ES-I3 (cell line): ENCODE measurements around the gene PLD5.
"Not testable (repeated sequence)": the region's sequence is repeated elsewhere in the genome, so short reads cannot be mapped to it uniquely, and the experiment has no call there.

Source experiments
- H3K36me3 ChIP-seq: 2 replicates; pipeline ENCODE4 v1.6.1; 2013; ENCODE audit warnings: mild to moderate bottlenecking, low read length, control low read depth, moderate library complexity; ENCODE audit not compliant: insufficient read depth
- H3K4me1 ChIP-seq: 2 replicates; pipeline ENCODE4 v1.6.1; 2013; ENCODE audit warnings: mild to moderate bottlenecking, control low read depth, low read length; ENCODE audit not compliant: insufficient read depth
- H3K9ac ChIP-seq: 2 replicates; pipeline ENCODE4 v1.6.1; 2013; ENCODE audit warnings: low read depth, mild to moderate bottlenecking, low read length, moderate library complexity
- H3K9me3 ChIP-seq: 2 replicates; pipeline ENCODE4 v1.6.1; 2013; ENCODE audit warnings: mild to moderate bottlenecking, low read length, moderate library complexity; ENCODE audit not compliant: control insufficient read depth, insufficient read depth

PLD5 gene

GRCh38 chr1:242240691-242241090 lies 283.8 kb downstream of the PLD5 start:
- Histone ChIP-seq H3K4me1 (peaks cover 4% of the 10 kb centered on the region; the same call in 1 of the 2 replicates), H3K9ac (no peak overlapping the region), H3K9me3 (no peaks in the 10 kb centered on the region), H3K36me3 (no peaks in the 10 kb centered on the region)

- Histone ChIP-seq H3K4me1 (no peaks in the 10 kb centered on the region), H3K36me3 (no peaks in the 10 kb centered on the region), H3K9ac (no peak overlapping the region), H3K9me3 (no peaks in the 10 kb centered on the region)
These were observed 284.4 kb downstream of the PLD5 start for GRCh38 chr1:242240077-242240476.

DNA sequence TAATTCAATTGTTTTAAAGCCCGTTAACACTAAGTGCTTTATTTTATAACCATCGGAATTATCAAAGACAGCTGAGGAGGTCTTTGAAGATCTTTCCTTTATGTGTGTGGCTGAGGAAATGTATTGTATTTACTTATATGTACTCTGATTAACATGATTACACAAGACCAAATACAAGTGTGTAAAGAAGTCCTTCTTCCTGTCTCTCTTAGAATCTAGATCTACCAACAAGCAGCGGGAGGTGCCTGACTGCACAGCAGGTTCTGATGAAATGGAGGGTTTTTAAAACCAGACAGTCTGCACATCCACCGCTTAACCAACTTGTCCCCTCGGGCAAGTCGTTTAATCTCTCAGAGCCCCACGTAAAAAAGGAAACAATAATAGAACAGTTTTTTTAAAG lies 285.1 kb downstream of the PLD5 start:
- Histone ChIP-seq H3K9me3 (no peaks in the 10 kb centered on the region), H3K9ac (no peak overlapping the region), H3K36me3 (no peaks in the 10 kb centered on the region), H3K4me1 (no peaks in the 10 kb centered on the region)

DNA sequence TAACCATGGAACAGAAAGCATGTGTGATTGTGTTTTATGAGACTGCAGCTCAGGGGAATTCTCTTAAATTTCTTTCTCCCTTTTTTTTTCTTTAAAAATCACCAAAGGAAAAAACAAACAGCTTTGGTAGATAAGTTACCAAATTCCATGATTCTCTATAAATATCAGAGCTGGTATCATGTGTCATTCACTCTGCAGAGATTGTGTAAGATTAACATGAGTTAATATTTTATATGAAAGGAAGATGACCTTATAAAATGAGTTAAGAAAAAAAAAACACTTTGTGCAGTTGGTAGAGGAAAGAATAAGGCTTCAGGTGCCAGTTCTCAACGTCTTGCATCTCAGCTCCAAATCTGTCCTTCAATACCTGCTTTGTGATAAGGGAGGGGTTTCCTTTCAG lies 287.4 kb downstream of the PLD5 start:
- Histone ChIP-seq H3K9me3 (no peaks in the 10 kb centered on the region), H3K36me3 (no peaks in the 10 kb centered on the region), H3K9ac (no peak overlapping the region), H3K4me1 (no peaks in the 10 kb centered on the region)

GRCh38 chr1:242228991-242229390 lies 295.5 kb downstream of the PLD5 start:
- no peak overlapping the region for H3K9ac ChIP-seq
- H3K36me3 ChIP-seq = no peaks in the 10 kb centered on the region
- H3K9me3 ChIP-seq = no peaks in the 10 kb centered on the region
- peaks cover 12% of the 10 kb centered on the region; the same call in 1 of the 2 replicates for H3K4me1 ChIP-seq

GRCh38 chr1:242225767-242226573 lies 298.5 kb downstream of the PLD5 start:
- H3K9ac ChIP-seq = no peak overlapping the region
- H3K36me3 ChIP-seq = no peaks in the 10 kb centered on the region
- H3K4me1 ChIP-seq = peaks cover 12% of the 10 kb centered on the region; the same call in 1 of the 2 replicates
- H3K9me3 ChIP-seq = no peaks in the 10 kb centered on the region; the same call in 1 of the 2 replicates

- H3K9me3 ChIP-seq, H3K36me3 ChIP-seq, H3K9ac ChIP-seq: not testable (repeated sequence)
- peaks cover 14% of the 10 kb centered on the region; the same call in 1 of the 2 replicates for H3K4me1 ChIP-seq
These were observed 299.4 kb downstream of the PLD5 start for GRCh38 chr1:242224878-242225766.

- H3K36me3 ChIP-seq = no peaks in the 10 kb centered on the region
- no peak overlapping the region for H3K9ac ChIP-seq
- peaks cover 19% of the 10 kb centered on the region; the same call in 1 of the 2 replicates for H3K4me1 ChIP-seq
- H3K9me3 ChIP-seq = no peaks in the 10 kb centered on the region; the same call in 1 of the 2 replicates
These were observed 300.0 kb downstream of the PLD5 start for GRCh38 chr1:242224461-242224860.

DNA sequence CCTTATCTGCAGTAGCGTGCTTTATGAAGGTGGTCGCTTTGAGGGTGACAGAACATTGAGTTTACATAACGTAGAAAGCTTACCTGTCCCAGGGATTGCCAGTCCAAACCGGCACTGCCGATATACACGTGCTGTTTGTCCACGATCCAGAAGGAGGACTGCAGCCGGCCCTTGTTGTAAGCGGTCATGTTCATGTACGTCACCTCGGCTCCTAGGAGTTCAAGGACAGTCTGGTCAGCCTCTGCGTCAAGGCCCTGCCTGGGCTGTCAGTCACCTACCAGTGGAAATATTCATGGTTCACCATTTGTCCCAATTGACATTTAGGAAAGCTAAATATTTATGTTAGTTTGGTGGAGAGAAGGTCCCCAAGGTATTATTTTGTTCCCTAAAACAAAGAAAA lies 304.6 kb downstream of the PLD5 start:
- H3K36me3 ChIP-seq = 0 out of 2 replicates have a peak, but pooled peaks cover 4% of the 10 kb centered on the region
- H3K9me3 ChIP-seq = peaks cover 7% of the 10 kb centered on the region
- no peak overlapping the region for H3K9ac ChIP-seq
- peaks cover 14% of the 10 kb centered on the region; the same call in 1 of the 2 replicates for H3K4me1 ChIP-seq

DNA sequence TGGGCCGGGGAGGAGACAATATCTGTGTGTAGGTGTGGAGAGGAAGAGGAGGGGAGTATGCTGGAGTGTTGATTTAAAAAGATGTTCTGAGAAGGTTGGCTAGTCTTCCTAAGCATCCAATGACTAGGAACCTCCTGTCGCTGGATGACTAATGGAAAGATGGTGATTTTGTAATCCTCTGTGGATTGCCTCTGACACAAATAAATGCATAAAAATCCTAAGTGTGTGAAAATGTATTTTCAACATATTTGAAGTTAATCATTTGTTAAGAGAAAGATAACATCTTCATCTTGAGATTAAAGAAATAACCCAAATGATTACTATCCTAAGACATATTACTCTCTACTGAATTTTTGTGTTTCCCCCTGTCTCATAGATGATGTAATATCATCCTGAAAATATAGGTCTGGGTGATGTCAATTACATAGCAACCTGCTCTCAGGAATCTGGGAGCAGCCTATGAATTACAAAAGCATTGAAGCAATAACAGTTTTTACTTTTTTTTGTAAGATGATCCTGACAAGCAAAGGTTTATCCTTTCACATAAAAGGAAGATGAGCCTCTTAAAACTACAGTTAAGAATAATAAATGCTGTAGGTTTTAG lies 305.1 kb downstream of the PLD5 start:
- no peak overlapping the region for H3K9ac ChIP-seq
- H3K36me3 ChIP-seq = 0 out of 2 replicates have a peak, but pooled peaks cover 4% of the 10 kb centered on the region
- peaks cover 10% of the 10 kb centered on the region; the same call in 1 of the 2 replicates for H3K4me1 ChIP-seq
- peaks cover 7% of the 10 kb centered on the region for H3K9me3 ChIP-seq

DNA sequence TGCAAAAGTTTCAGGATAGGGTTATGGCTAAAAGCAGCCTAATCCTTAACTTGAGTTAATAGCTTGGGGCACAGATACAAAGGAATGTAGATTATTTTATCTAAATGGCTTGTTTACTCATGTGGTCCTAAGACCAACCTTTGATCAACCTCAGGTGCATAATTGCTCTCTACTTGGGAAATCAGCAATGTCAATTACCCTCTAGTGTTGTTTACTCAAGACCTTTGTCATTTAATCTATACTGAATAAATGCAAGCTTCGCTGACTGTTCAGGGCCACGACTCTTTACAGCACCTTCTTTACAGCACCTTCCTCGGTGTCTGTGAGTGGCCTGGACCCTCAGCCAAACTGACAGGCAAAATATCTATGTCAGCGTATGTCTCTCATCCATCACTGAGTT lies 308.1 kb downstream of the PLD5 start:
- Histone ChIP-seq H3K4me1 (peaks cover 19% of the 10 kb centered on the region; the same call in 1 of the 2 replicates), H3K36me3 (0 out of 2 replicates have a peak, but pooled peaks cover 4% of the 10 kb centered on the region), H3K9ac (no peak overlapping the region), H3K9me3 (peaks cover 7% of the 10 kb centered on the region)

- not testable (repeated sequence) for H3K36me3 ChIP-seq, H3K9ac ChIP-seq, H3K9me3 ChIP-seq
- peaks cover 20% of the 10 kb centered on the region for H3K4me1 ChIP-seq
These were observed 310.0 kb downstream of the PLD5 start for GRCh38 chr1:242214455-242214854.

DNA sequence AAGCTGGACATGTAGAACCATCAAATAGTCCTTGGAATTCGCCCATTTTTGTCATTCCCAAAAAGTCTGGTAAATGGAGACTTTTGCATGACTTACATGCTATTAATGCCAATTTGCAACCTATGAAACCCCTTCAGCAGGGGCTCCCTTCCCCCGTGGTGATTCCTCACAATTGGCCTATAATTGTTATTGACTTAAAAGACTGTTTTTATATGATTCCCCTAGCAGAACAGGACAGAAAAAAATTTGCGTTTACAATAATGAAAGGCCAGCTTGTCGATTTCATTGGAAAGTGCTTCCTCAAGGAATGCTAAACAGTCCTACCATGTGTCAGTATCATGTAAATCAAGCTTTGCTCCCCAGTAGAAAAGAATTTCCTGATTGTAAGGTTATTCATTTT lies 311.5 kb downstream of the PLD5 start:
- peaks cover 30% of the 10 kb centered on the region for H3K4me1 ChIP-seq
- H3K36me3 ChIP-seq, H3K9ac ChIP-seq, H3K9me3 ChIP-seq: not testable (repeated sequence)

DNA sequence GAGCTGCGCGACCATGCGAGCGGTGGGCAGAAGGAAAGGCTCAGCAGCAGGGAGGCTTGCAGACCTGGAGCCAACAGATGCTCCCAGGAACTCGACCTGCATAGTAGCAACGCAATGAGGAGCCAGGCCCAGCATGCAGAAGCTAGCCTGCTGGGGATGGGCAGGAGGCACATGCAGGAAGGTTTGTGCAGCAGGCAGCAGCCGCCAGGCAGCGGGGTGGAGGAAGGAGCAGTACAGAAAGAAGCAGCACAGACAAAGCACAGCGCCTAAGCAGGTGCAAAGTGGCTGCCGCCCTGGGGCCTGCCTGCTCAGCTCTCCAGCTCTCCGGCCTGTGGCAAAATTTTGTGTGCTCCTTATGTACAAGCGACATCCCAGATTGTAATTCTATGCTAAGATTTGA lies 312.1 kb downstream of the PLD5 start:
- H3K36me3 ChIP-seq = 0 out of 2 replicates have a peak, but pooled peaks cover 4% of the 10 kb centered on the region
- no peak overlapping the region; the same call in 1 of the 2 replicates for H3K9ac ChIP-seq
- H3K4me1 ChIP-seq = peaks cover 30% of the 10 kb centered on the region
- peaks cover 7% of the 10 kb centered on the region for H3K9me3 ChIP-seq
